HG02884 (cell line): ENCODE measurements around the gene ERCC2.

Source experiments
- ATAC-seq: cut with Tn5 transposase; IDR thresholded peaks from one replicate; pipeline ENCODE4 v1.9.1; 2021; ENCODE audit warnings: mild to moderate bottlenecking, moderate library complexity; ENCODE audit not compliant: unreplicated experiment

The ERCC2 gene

GRCh38 chr19:45355910-45356309 lies 14.5 kb downstream of the ERCC2 start:
- no peak for ATAC-seq

- ATAC-seq: no peak
Observed at GRCh38 chr19:45355402-45355801, 15.0 kb downstream of the ERCC2 start.

- no peak for ATAC-seq
Observed at GRCh38 chr19:45354241-45354842, 16.0 kb downstream of the ERCC2 start.

GRCh38 chr19:45352914-45353796 lies 17.2 kb downstream of the ERCC2 start:
- no peak for ATAC-seq

- ATAC-seq: no peak
Observed at GRCh38 chr19:45352471-45352870, 17.9 kb downstream of the ERCC2 start.

GRCh38 chr19:45352062-45352461 lies 18.3 kb downstream of the ERCC2 start:
- no peak for ATAC-seq

GRCh38 chr19:45351401-45351952 lies 18.9 kb downstream of the ERCC2 start:
- no peak for ATAC-seq

GRCh38 chr19:45350477-45351058 lies 19.8 kb downstream of the ERCC2 start:
- no peak for ATAC-seq

GRCh38 chr19:45349430-45349941 lies 20.9 kb downstream of the ERCC2 start:
- ATAC-seq: no peak

GRCh38 chr19:45349126-45349415 lies 21.3 kb downstream of the ERCC2 start:
- no peak for ATAC-seq

- ATAC-seq: no peak
Observed at GRCh38 chr19:45348367-45349125, 21.8 kb downstream of the ERCC2 start.

GRCh38 chr19:45347570-45348366 lies 22.6 kb downstream of the ERCC2 start:
- ATAC-seq: no peak

GRCh38 chr19:45346449-45346848 lies 23.9 kb downstream of the ERCC2 start:
- ATAC-seq: no peak

GRCh38 chr19:45345506-45345860 lies 24.9 kb downstream of the ERCC2 start:
- ATAC-seq: no peak

GRCh38 chr19:45344621-45345505 lies 25.5 kb downstream of the ERCC2 start:
- no peak for ATAC-seq

GRCh38 chr19:45342911-45343310 lies 27.5 kb downstream of the ERCC2 start:
- ATAC-seq: no peak

GRCh38 chr19:45340899-45341453 lies 29.4 kb downstream of the ERCC2 start:
- ATAC-seq: no peak

- ATAC-seq: no peak
Observed at GRCh38 chr19:45340232-45340898, 30.0 kb downstream of the ERCC2 start, which contains the start of gene KLC3. TSS of gene KLC3 (plus strand) at chr19:45340750. CDS start at chr19:45345542, 4,792 bp downstream.
